Epithelial cell of esophagus (primary cell): ENCODE results near the gene CNTN5.

Experiments used
- DNase-seq: peaks from one replicate; pipeline ENCODE4 v3.0.0; 2010; ENCODE audit warnings: low read depth
- H3K4me3 ChIP-seq: 2 replicates; pipeline ENCODE4 v1.5.1; 2011; ENCODE audit warnings: mild to moderate bottlenecking, low read length, control low read depth
- CTCF ChIP-seq: IDR thresholded peaks from 2 replicates; pipeline ENCODE4 v1.5.1; 2011; ENCODE audit warnings: low read depth, mild to moderate bottlenecking, low read length, control low read depth, inconsistent platforms; ENCODE audit not compliant: insufficient read depth; ENCODE audit errors: missing control alignments

CNTN5 gene

GRCh38 chr11:99192716-99193115 lies 172.0 kb downstream of the CNTN5 start:
- DNase-seq, result no peak
- H3K4me3 ChIP-seq, result no peak overlapping the region
- TF ChIP-seq CTCF, result no peak

GRCh38 chr11:99197477-99197876 lies 176.7 kb downstream of the CNTN5 start:
- no peak for TF ChIP-seq CTCF
- no peak for DNase-seq
- H3K4me3 ChIP-seq, result no peak overlapping the region

- no peak overlapping the region for H3K4me3 ChIP-seq
- no peak for DNase-seq
- no peak for TF ChIP-seq CTCF
Observed at GRCh38 chr11:99198215-99198614, 177.5 kb downstream of the CNTN5 start.

- DNase-seq, result no peak
- no peak overlapping the region for H3K4me3 ChIP-seq
- TF ChIP-seq CTCF, result no peak
Observed at GRCh38 chr11:99199341-99199740, 178.6 kb downstream of the CNTN5 start.

GRCh38 chr11:99200720-99201119 lies 180.0 kb downstream of the CNTN5 start:
- no peak for DNase-seq
- TF ChIP-seq CTCF, result no peak
- no peak overlapping the region for H3K4me3 ChIP-seq

- TF ChIP-seq CTCF, result no peak
- no peak for DNase-seq
- no peak overlapping the region for H3K4me3 ChIP-seq
Observed at GRCh38 chr11:99208813-99209212, 188.1 kb downstream of the CNTN5 start.

GRCh38 chr11:99229544-99229943 lies 208.8 kb downstream of the CNTN5 start:
- TF ChIP-seq CTCF, result no peak
- DNase-seq, result no peak
- H3K4me3 ChIP-seq, result no peak overlapping the region
